Measurements from ENCODE around the gene OXA1L. TPM values are rescaled to one million over a fixed set of nuclear protein-coding genes. Genes with fewer than 3 reads are reported as not detected.
A peak's percentile ranks its signal among the peaks of the same experiment; 100 is the strongest.

OXA1L gene
- total RNA-seq, 1 experiment from 2014 or later: 146 TPM

DNA sequence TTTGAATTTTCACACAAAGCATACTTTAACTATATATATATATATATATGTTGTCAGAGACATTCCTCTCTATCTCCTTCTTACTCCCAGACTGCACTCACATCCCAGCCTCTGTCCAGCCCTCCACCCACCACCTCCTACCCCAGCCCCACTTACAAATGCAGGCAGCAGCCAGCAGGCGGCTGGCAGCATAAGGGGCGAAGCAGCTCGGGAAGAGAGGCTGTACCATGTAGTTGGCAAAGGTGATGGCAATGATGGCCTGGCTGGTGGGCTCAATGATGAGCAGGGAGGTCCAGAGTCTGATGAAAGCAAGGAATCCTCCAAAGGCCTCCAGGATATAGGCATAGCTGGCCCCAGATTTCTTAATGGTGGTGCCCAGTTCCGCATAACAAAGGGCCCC is 46.3 kb downstream of the OXA1L start:
- no peak overlapping the region for H3K27ac ChIP-seq (ENCODE audit: low read depth, low read length)
- no peak overlapping the region for H3K4me2 ChIP-seq (ENCODE audit: low read length)
- BruUV-seq (replicated peaks): no TSS peak
- ChIA-PET POLR2A (no interaction called here), CTCF (no interaction called here), RAD21 (ENCODE audit: low non-redundant PET in 1 of 2, low total read pairs in 2 of 2, uncharacterized antibody in 2 of 2, unreplicated experiment in 2 of 2) (no interaction called here)
- peaks cover under 1 to 3% of the 10 kb centered on the region in 2 experiments; a peak in 3 of 4 replicates for H3K4me1 ChIP-seq (ENCODE audit: control insufficient read depth in 1 of 2, insufficient read depth in 2 of 2, low read length in 2 of 2)
- H2AFZ ChIP-seq (ENCODE audit: low read depth, low read length, poor library complexity, severe bottlenecking): no peak overlapping the region
- H3K4me3 ChIP-seq (replicated peaks in 1 of 2; ENCODE audit: low read depth in 1 of 2, low read length in 2 of 2): no peak overlapping the region
- ATAC-seq (peak; percentile 66), DNase-seq (ENCODE audit: low read depth, low spot score) (no peak)
- no peaks in the 10 kb centered on the region for H3K9me2 ChIP-seq (ENCODE audit: insufficient read depth)
- no peaks in the 10 kb centered on the region for H3K27me3 ChIP-seq (ENCODE audit: insufficient read depth, low read length)
- no peaks in the 10 kb centered on the region for H4K20me1 ChIP-seq (ENCODE audit: insufficient read depth)
- intact Hi-C loops (cut with micrococcal nuclease): no loop called here
- no peaks in the 10 kb centered on the region for H3K36me3 ChIP-seq (ENCODE audit: control insufficient read depth in 1 of 2, insufficient read depth in 2 of 2, low read length in 2 of 2)
- H3K9ac ChIP-seq (ENCODE audit: low read length): no peak overlapping the region
- TF ChIP-seq, protein P1, sequence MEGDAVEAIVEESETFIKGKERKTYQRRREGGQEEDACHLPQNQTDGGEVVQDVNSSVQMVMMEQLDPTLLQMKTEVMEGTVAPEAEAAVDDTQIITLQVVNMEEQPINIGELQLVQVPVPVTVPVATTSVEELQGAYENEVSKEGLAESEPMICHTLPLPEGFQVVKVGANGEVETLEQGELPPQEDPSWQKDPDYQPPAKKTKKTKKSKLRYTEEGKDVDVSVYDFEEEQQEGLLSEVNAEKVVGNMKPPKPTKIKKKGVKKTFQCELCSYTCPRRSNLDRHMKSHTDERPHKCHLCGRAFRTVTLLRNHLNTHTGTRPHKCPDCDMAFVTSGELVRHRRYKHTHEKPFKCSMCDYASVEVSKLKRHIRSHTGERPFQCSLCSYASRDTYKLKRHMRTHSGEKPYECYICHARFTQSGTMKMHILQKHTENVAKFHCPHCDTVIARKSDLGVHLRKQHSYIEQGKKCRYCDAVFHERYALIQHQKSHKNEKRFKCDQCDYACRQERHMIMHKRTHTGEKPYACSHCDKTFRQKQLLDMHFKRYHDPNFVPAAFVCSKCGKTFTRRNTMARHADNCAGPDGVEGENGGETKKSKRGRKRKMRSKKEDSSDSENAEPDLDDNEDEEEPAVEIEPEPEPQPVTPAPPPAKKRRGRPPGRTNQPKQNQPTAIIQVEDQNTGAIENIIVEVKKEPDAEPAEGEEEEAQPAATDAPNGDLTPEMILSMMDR (IDR thresholded peaks at IDR 0.05 in 2 of 3, conservative IDR thresholded peaks at IDR 0.05 in 1 of 3; ENCODE audit: borderline replicate concordance in 1 of 3, insufficient read depth in 1 of 3, low read depth in 2 of 3, low read length in 2 of 3): 0 out of 6 replicates have a peak, but pooled peaks of 2 of the 3 experiments have one; percentile 11 to 17
- no peak for TF ChIP-seq EGR1 (IDR thresholded peaks at IDR 0.05; ENCODE audit: low read depth)
- H3K9me3 ChIP-seq (ENCODE audit: control insufficient read depth in 1 of 2, insufficient read depth in 1 of 2, low read depth in 1 of 2, low read length in 2 of 2): no peaks in the 10 kb centered on the region
- no peaks in the 10 kb centered on the region for H3K79me2 ChIP-seq (ENCODE audit: insufficient read depth, low read length)

DNA sequence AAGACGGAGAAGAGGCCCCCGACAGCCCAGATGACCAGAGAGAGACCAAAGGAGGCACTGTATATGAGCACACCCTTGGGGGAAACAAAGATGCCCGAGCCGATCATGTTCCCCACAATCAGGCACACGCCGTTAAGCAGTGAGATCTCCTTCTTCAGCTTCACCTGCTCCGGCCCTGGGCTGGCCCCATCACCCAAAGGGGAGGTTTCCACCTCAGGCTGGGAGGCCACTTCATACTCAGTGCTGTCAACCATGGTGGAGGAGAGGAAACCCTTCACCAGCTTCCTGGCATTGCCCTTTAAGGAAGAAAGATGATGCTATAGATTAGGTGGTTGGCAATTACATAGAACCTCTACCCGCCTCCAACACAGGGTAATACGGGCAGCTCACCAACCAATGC is 46.7 kb downstream of the OXA1L start:
- no peaks in the 10 kb centered on the region for H3K4me1 ChIP-seq (ENCODE audit: control insufficient read depth in 1 of 2, insufficient read depth in 2 of 2, low read length in 2 of 2)
- no peak overlapping the region for H2AFZ ChIP-seq (ENCODE audit: low read depth, low read length, poor library complexity, severe bottlenecking)
- no peaks in the 10 kb centered on the region for H3K36me3 ChIP-seq (ENCODE audit: control insufficient read depth in 1 of 2, insufficient read depth in 2 of 2, low read length in 2 of 2)
- no peaks in the 10 kb centered on the region for H4K20me1 ChIP-seq (ENCODE audit: insufficient read depth)
- no peaks in the 10 kb centered on the region for H3K9me3 ChIP-seq (ENCODE audit: control insufficient read depth in 1 of 2, insufficient read depth in 1 of 2, low read depth in 1 of 2, low read length in 2 of 2)
- no peak for DNase-seq (ENCODE audit: low read depth, low spot score)
- intact Hi-C loops (cut with micrococcal nuclease): no loop called here
- H3K27me3 ChIP-seq (ENCODE audit: insufficient read depth, low read length): no peaks in the 10 kb centered on the region
- ChIA-PET POLR2A (interaction anchor here (1.5 kb wide), 1 partner anchor 9 kb away, joined by 6 read pairs; no protein-coding TSS in a partner anchor), CTCF (no interaction called here), RAD21 (ENCODE audit: low non-redundant PET in 1 of 2, low total read pairs in 2 of 2, uncharacterized antibody in 2 of 2, unreplicated experiment in 2 of 2) (no interaction called here)
- H3K27ac ChIP-seq (ENCODE audit: low read depth, low read length): no peak overlapping the region
- no peak overlapping the region for H3K4me2 ChIP-seq (ENCODE audit: low read length)
- BruUV-seq (replicated peaks): no TSS peak
- no peak overlapping the region for H3K4me3 ChIP-seq (replicated peaks in 1 of 2; ENCODE audit: low read depth in 1 of 2, low read length in 2 of 2)
- no peaks in the 10 kb centered on the region for H3K79me2 ChIP-seq (ENCODE audit: insufficient read depth, low read length)
- no peak for TF ChIP-seq JUND (IDR thresholded peaks at IDR 0.05)
- TF ChIP-seq, protein P2, sequence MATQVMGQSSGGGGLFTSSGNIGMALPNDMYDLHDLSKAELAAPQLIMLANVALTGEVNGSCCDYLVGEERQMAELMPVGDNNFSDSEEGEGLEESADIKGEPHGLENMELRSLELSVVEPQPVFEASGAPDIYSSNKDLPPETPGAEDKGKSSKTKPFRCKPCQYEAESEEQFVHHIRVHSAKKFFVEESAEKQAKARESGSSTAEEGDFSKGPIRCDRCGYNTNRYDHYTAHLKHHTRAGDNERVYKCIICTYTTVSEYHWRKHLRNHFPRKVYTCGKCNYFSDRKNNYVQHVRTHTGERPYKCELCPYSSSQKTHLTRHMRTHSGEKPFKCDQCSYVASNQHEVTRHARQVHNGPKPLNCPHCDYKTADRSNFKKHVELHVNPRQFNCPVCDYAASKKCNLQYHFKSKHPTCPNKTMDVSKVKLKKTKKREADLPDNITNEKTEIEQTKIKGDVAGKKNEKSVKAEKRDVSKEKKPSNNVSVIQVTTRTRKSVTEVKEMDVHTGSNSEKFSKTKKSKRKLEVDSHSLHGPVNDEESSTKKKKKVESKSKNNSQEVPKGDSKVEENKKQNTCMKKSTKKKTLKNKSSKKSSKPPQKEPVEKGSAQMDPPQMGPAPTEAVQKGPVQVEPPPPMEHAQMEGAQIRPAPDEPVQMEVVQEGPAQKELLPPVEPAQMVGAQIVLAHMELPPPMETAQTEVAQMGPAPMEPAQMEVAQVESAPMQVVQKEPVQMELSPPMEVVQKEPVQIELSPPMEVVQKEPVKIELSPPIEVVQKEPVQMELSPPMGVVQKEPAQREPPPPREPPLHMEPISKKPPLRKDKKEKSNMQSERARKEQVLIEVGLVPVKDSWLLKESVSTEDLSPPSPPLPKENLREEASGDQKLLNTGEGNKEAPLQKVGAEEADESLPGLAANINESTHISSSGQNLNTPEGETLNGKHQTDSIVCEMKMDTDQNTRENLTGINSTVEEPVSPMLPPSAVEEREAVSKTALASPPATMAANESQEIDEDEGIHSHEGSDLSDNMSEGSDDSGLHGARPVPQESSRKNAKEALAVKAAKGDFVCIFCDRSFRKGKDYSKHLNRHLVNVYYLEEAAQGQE (IDR thresholded peaks at IDR 0.05; ENCODE audit: low read depth): no peak
- no peak overlapping the region for H3K9ac ChIP-seq (ENCODE audit: low read length)
- no peak for ATAC-seq
- H3K9me2 ChIP-seq (ENCODE audit: insufficient read depth): no peaks in the 10 kb centered on the region
